ENCODE measurements around the gene ZNF415.

ZNF415 gene

DNA sequence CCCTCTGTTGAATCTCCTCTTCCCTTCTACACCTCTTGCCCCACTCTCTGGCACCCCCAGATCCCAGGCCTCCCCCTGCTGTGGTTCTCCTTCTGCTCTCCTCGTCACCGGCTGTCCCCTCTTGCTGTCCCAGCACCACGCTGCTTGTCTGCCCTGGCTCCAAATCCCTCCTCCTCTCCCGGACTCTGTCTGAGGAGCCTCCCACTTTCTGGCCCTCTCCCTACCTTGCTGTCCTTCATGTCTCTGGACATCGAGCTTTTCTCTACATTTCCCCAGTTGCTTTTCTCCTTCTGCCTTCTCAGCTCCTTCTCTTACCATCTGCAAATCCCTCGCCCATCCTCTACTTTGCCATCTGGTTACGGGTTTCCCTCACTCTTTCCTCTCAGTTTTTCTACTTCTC is 24.9 kb upstream of the ZNF415 start (continued):
- TF ChIP-seq, protein P1, sequence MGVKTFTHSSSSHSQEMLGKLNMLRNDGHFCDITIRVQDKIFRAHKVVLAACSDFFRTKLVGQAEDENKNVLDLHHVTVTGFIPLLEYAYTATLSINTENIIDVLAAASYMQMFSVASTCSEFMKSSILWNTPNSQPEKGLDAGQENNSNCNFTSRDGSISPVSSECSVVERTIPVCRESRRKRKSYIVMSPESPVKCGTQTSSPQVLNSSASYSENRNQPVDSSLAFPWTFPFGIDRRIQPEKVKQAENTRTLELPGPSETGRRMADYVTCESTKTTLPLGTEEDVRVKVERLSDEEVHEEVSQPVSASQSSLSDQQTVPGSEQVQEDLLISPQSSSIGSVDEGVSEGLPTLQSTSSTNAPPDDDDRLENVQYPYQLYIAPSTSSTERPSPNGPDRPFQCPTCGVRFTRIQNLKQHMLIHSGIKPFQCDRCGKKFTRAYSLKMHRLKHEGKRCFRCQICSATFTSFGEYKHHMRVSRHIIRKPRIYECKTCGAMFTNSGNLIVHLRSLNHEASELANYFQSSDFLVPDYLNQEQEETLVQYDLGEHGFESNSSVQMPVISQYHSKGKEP (tag by site-specific recombination; IDR thresholded peaks at IDR 0.05): no peak
- no peak for TF ChIP-seq ZNF529 (tag by site-specific recombination; IDR thresholded peaks at IDR 0.05; ENCODE audit: insufficient replicate concordance)
- TF ChIP-seq ZNF366 (tag by site-specific recombination; conservative IDR thresholded peaks at IDR 0.05): no peak
- TF ChIP-seq ZNF404 (tag by site-specific recombination; IDR thresholded peaks at IDR 0.05): no peak
- TF ChIP-seq ZBTB1 (tag by site-specific recombination; IDR thresholded peaks at IDR 0.05): no peak
- no peak for TF ChIP-seq ZNF341 (tag by site-specific recombination; IDR thresholded peaks at IDR 0.05; ENCODE audit: low read depth)
- TF ChIP-seq ZNF837 (tag by site-specific recombination; IDR thresholded peaks at IDR 0.05): no peak
- TF ChIP-seq IKZF3 (tag by site-specific recombination; IDR thresholded peaks at IDR 0.05): no peak
- no peak for TF ChIP-seq ZNF37A (tag by site-specific recombination; IDR thresholded peaks at IDR 0.05)

DNA sequence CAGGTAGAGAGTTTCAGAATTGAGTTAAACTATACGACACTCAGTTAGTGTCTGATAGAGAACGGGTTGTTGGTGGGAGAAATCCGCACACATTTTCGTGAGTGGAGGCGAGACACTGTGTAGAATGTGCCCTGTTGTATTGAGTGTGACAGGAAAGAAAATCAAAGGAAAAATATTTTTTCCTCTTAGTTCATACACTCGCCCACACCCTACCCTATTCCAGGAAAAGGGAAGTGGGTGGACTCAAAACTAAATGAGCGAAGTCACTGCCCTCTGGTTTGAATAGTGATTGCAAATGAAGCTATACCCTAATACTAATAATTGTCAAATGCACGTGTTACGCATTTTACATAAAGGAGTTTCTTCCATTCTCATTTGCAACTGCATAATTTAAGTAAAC is 24.1 kb upstream of the ZNF415 start:
- POLR2A ChIA-PET: no interaction called here
- H3K27ac ChIP-seq (ENCODE audit: extremely low read depth, low read depth, low read length): no peak overlapping the region

DNA sequence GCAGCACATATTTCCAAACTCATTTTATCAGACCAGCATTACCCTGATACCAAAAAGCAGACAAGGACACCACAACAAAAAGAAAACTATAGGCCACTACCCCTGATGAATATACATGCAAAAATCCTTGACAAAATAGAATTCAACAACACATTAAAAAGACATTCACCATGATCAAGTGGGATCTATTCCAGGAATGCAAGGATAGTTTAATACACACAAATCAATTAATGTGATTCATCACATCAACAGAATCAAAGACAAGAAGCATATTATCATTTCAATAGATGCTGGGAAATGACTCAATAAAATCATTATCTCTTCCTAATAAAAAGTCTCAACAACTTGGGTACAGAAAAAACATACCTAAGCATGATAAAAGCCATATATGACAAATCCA is 14.9 kb upstream of the ZNF415 start:
- Histone ChIP-seq H3K4me3 (ENCODE audit: low read depth, low read length) (no peak overlapping the region), H3K4me1 (ENCODE audit: control insufficient read depth, insufficient read depth, low read length) (no peaks in the 10 kb centered on the region), H3K36me3 (ENCODE audit: control insufficient read depth in 2 of 2, insufficient read depth in 1 of 2, low read length in 2 of 2) (no peaks in the 10 kb centered on the region), H3K9me3 (ENCODE audit: control insufficient read depth, insufficient read depth, low read depth, low read length) (no peaks in the 10 kb centered on the region; the same call in 1 of the 2 replicates), H3K27ac (ENCODE audit: extremely low read depth, low read depth, low read length) (no peak overlapping the region)
- ChIA-PET POLR2A (no interaction called here), CTCF (interaction anchor here (0.8 kb wide), 1 partner anchor 126 kb away, joined by 3 read pairs; no protein-coding TSS in a partner anchor)
- TF ChIP-seq ZNF19 (tag by site-specific recombination; IDR thresholded peaks at IDR 0.05; ENCODE audit: low read depth): no peak
- no peak for TF ChIP-seq ZNF335 (tag by site-specific recombination; conservative IDR thresholded peaks at IDR 0.05)

More for the DNA sequence above, 24.1 kb upstream of the ZNF415 start:
- Histone ChIP-seq H3K4me1 (ENCODE audit: control insufficient read depth, insufficient read depth, low read length) (no peaks in the 10 kb centered on the region), H3K4me3 (ENCODE audit: low read depth, low read length) (no peak overlapping the region), H3K36me3 (ENCODE audit: control insufficient read depth in 2 of 2, insufficient read depth in 1 of 2, low read length in 2 of 2) (no peaks in the 10 kb centered on the region), H3K9me3 (ENCODE audit: control insufficient read depth, insufficient read depth, low read depth, low read length) (no peaks in the 10 kb centered on the region)
- no peak for TF ChIP-seq ZEB2 (tag by site-specific recombination; IDR thresholded peaks at IDR 0.05)
- CTCF ChIA-PET: no interaction called here

DNA sequence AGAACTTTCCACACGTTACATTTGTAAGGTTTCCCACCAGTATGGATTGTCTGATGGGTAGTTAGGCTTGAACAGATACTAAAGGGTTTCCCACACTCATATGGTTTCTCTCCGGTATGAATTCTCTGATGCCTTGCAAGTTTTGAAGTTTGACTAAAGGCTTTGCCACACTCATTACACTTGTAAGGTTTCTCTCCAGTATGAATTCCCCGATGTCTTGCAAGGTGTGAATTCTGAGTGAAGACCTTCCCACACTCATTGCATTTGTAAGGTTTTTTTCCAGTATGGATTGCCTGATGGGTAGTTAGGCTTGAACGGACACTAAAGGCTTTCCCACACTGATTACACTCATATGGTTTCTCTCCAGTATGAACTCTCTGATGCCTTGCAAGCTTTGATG is 7.6 kb upstream of the ZNF415 start:
- Histone ChIP-seq H3K27ac (ENCODE audit: extremely low read depth, low read depth, low read length) (no peak overlapping the region), H3K4me1 (ENCODE audit: control insufficient read depth, insufficient read depth, low read length) (no peaks in the 10 kb centered on the region), H3K36me3 (ENCODE audit: control insufficient read depth in 2 of 2, insufficient read depth in 1 of 2, low read length in 2 of 2) (no peaks in the 10 kb centered on the region), H3K4me3 (ENCODE audit: low read depth, low read length) (no peak overlapping the region), H3K9me3 (ENCODE audit: control insufficient read depth, insufficient read depth, low read depth, low read length) (no peaks in the 10 kb centered on the region)
- POLR2A ChIA-PET: no interaction called here
- CTCF ChIA-PET: no interaction called here
- TF ChIP-seq ZFP69B (tag by site-specific recombination; IDR thresholded peaks at IDR 0.05): no peak
- no peak for TF ChIP-seq ZNF292 (tag by site-specific recombination; IDR thresholded peaks at IDR 0.05; ENCODE audit: borderline replicate concordance, low read depth)

DNA sequence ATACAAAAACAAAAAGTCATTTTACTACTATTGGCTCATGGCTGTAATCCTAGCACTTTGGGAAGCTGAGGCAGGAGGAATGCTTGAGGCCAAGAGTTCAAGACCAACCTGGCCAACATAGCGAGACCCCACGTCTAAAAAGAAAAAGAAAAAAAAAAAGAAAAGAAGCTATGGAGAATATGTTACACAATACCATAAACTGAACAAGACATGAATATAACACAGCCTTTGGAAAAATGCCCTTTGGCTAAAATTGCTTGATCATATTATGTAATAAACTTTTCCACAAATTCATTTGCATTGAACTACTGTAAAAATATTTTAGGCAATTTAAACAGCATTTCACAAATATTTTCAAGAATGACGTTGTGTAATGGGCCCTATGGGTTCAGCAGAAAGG is 3.7 kb upstream of the ZNF415 start:
- Histone ChIP-seq H3K4me3 (ENCODE audit: low read depth, low read length) (no peak overlapping the region), H3K9me3 (ENCODE audit: control insufficient read depth, insufficient read depth, low read depth, low read length) (no peaks in the 10 kb centered on the region; the same call in 1 of the 2 replicates), H3K36me3 (ENCODE audit: control insufficient read depth in 2 of 2, insufficient read depth in 1 of 2, low read length in 2 of 2) (no peaks in the 10 kb centered on the region), H3K27ac (ENCODE audit: extremely low read depth, low read depth, low read length) (no peak overlapping the region), H3K4me1 (ENCODE audit: control insufficient read depth, insufficient read depth, low read length) (no peaks in the 10 kb centered on the region)
- POLR2A ChIA-PET: no interaction called here
- no peak for TF ChIP-seq ZNF610 (tag by site-specific recombination; IDR thresholded peaks at IDR 0.05; ENCODE audit: borderline replicate concordance)
- no peak for TF ChIP-seq ZNF791 (tag by site-specific recombination; IDR thresholded peaks at IDR 0.05)
- no peak for TF ChIP-seq SP3 (tag by site-specific recombination; IDR thresholded peaks at IDR 0.05)
- TF ChIP-seq, protein P2, sequence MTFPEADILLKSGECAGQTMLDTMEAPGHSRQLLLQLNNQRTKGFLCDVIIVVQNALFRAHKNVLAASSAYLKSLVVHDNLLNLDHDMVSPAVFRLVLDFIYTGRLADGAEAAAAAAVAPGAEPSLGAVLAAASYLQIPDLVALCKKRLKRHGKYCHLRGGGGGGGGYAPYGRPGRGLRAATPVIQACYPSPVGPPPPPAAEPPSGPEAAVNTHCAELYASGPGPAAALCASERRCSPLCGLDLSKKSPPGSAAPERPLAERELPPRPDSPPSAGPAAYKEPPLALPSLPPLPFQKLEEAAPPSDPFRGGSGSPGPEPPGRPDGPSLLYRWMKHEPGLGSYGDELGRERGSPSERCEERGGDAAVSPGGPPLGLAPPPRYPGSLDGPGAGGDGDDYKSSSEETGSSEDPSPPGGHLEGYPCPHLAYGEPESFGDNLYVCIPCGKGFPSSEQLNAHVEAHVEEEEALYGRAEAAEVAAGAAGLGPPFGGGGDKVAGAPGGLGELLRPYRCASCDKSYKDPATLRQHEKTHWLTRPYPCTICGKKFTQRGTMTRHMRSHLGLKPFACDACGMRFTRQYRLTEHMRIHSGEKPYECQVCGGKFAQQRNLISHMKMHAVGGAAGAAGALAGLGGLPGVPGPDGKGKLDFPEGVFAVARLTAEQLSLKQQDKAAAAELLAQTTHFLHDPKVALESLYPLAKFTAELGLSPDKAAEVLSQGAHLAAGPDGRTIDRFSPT (tag by site-specific recombination; IDR thresholded peaks at IDR 0.05): no peak
- no peak for TF ChIP-seq ZNF169 (tag by site-specific recombination; IDR thresholded peaks at IDR 0.05)
- TF ChIP-seq ZNF184 (tag by site-specific recombination; IDR thresholded peaks at IDR 0.05): no peak
- TF ChIP-seq ZNF548 (tag by site-specific recombination; IDR thresholded peaks at IDR 0.05): no peak
- no peak for TF ChIP-seq SP7 (tag by site-specific recombination; IDR thresholded peaks at IDR 0.05)
- TF ChIP-seq ZNF112 (tag by site-specific recombination; IDR thresholded peaks at IDR 0.05): no peak
- TF ChIP-seq, protein P3, sequence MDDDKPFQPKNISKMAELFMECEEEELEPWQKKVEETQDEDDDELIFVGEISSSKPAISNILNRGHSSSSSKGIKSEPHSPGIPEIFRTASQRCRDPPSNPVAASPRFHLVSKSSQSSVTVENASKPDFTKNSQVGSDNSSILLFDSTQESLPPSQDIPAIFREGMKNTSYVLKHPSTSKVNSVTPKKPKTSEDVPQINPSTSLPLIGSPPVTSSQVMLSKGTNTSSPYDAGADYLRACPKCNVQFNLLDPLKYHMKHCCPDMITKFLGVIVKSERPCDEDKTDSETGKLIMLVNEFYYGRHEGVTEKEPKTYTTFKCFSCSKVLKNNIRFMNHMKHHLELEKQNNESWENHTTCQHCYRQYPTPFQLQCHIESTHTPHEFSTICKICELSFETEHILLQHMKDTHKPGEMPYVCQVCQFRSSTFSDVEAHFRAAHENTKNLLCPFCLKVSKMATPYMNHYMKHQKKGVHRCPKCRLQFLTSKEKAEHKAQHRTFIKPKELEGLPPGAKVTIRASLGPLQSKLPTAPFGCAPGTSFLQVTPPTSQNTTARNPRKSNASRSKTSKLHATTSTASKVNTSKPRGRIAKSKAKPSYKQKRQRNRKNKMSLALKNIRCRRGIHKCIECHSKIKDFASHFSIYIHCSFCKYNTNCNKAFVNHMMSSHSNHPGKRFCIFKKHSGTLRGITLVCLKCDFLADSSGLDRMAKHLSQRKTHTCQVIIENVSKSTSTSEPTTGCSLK (tag by site-specific recombination; IDR thresholded peaks at IDR 0.05): no peak
- CTCF ChIA-PET: no interaction called here

All from HEK293 (cell line).